Ovary (tissue), 9 donors: Measurements from ENCODE around the gene CFAP97D1. TPM values are rescaled to one million over a fixed set of nuclear protein-coding genes. Genes with fewer than 3 reads are reported as not detected.

ENCODE experiments used
- DNase-seq, 5 donors: peaks; one replicate each; pipeline ENCODE4 v3.0.0-alpha.2; 2019 to 2020
- H3K27ac ChIP-seq, 2 donors: fragments of 200-600 bp; one replicate each; pipeline versions ENCODE4 v1.5.1 to v1.8.0; 2019 to 2022
- H3K27me3 ChIP-seq: fragments of 200-600 bp; one replicate; pipeline ENCODE4 v1.8.0; 2022
- H3K36me3 ChIP-seq: fragments of 200-600 bp; sonication (generic); one replicate; pipeline ENCODE4 v1.5.1; 2019
- H3K4me1 ChIP-seq: one replicate; pipeline ENCODE4 v1.8.1; 2013; ENCODE audit warnings: mild to moderate bottlenecking, moderate library complexity; ENCODE audit not compliant: insufficient read depth
- H3K4me3 ChIP-seq: fragments of 200-600 bp; sonication (generic); one replicate; pipeline ENCODE4 v1.5.1; 2017
- H3K9me3 ChIP-seq, 2 donors: fragments of 200-600 bp in 1 of 2; sonication (generic) in 1 of 2; one replicate each; pipeline versions ENCODE4 v1.5.1 to v1.8.1; 2013 to 2019; ENCODE audit warnings: mild to moderate bottlenecking in 1 of 2, moderate library complexity in 1 of 2
- EP300 ChIP-seq: sonication (generic); formaldehyde crosslinking; IDR thresholded peaks from one replicate; pipeline ENCODE4 v1.6.1; 2017; ENCODE audit warnings: antibody characterized with exemption
- POLR2A ChIP-seq: fragments of 450-650 bp; IDR thresholded peaks from one replicate; pipeline ENCODE4 v1.6.1; 2017; ENCODE audit warnings: antibody characterized with exemption, mild to moderate bottlenecking, moderate library complexity
- WGBS, 3 donors: extraction: QIAGEN DNeasy Blood & Tissue Kit in 1 of 3; methylation state at CpG; one replicate each; pipeline versions ENCODE4 v1.1.5 to v1.1.7; 2013 to 2017; 5-methylcytosine and 5-hydroxymethylcytosine counted together
- intact Hi-C, 4 donors: fragments of 100-400 bp; cut with DNase I; formaldehyde crosslinking; loops; one replicate each; pipeline versions ENCODE4 v1.11.0 to v1.15.1; 2022 to 2023
- polyA plus RNA-seq, 2 donors: library from polyadenylated mRNA; stranded (reverse); fragments of 200-250 nt in 1 of 2; fragments of 350-450 nt in 1 of 2; fragmentation: Illumina TruSeq in 1 of 2; extraction: RNeasy Lipid Tissue Mini Kit (QIAGEN cat#74804) in 1 of 2; gene quantifications; one replicate each; pipeline ENCODE4 v1.2.3, GENCODE V29; 2013 to 2014
- total RNA-seq, 7 donors: library from RNA; depleted of rRNA in 2 of 7; stranded (reverse); fragments of >200 nt in 2 of 7; fragmentation: NEBNext Ultra II Directional in 3 of 7; extraction: Animal tissue kit (Norgen Biotek cat#: 25700) in 3 of 7; gene quantifications; one replicate each; pipeline versions ENCODE4 v1.1.0 to v1.2.4, GENCODE V29; 2016 to 2023
- TF ChIP-seq, protein P1 (sequence below), 3 donors: fragments of 450-650 bp in 2 of 3; fragments of 200-600 bp in 1 of 3; IDR thresholded peaks; one replicate each; pipeline versions ENCODE4 v1.5.1 to v1.8.0; 2016 to 2022; ENCODE audit warnings: antibody characterized with exemption in 3 of 3, mild to moderate bottlenecking in 1 of 3
- donor health status: DM: no; HTN: no; CAD: no; lungs with moderate emphysema.
- donor health status: DM: no; HTN: no; CAD: no.
- donor health status: Bipolar disorder and iron deficiency.
- donor health status: DM: yes; HTN: yes; CAD: no.
- donor health status: DM: no; HTN: no; CAD: no.
- donor health status: DM: yes; HTN: yes; CAD: no.

CFAP97D1 gene
- total and polyA plus RNA-seq, 9 donors = 0.15 TPM; not detected in 8

DNA sequence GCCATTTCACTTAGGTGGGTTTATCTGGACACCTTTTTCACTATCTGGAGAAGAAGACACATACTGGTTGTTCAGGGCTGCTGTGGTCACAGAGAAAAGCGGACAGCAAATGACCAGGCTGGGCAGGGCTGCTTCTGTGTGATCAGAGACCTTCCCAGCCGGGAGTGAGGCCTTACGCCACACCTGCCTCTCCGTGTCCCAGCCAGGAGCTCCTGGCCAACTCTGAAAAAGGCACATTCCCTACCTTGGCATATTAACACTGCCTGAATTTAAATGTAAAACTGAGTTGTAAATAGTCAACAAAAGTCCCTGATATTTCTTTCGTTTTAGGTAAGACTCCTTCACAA, 12.5 kb upstream of the CFAP97D1 start:
- Histone ChIP-seq H3K27ac (no peak overlapping the region), H3K36me3 (no peaks in the 10 kb centered on the region), H3K4me3 (no peak overlapping the region), H3K4me1 (no peaks in the 10 kb centered on the region), H3K9me3 (no peaks in the 10 kb centered on the region), H3K27me3 (no peaks in the 10 kb centered on the region)
- TF ChIP-seq POLR2A (no peak), EP300 (no peak)
- TF ChIP-seq, protein P1, sequence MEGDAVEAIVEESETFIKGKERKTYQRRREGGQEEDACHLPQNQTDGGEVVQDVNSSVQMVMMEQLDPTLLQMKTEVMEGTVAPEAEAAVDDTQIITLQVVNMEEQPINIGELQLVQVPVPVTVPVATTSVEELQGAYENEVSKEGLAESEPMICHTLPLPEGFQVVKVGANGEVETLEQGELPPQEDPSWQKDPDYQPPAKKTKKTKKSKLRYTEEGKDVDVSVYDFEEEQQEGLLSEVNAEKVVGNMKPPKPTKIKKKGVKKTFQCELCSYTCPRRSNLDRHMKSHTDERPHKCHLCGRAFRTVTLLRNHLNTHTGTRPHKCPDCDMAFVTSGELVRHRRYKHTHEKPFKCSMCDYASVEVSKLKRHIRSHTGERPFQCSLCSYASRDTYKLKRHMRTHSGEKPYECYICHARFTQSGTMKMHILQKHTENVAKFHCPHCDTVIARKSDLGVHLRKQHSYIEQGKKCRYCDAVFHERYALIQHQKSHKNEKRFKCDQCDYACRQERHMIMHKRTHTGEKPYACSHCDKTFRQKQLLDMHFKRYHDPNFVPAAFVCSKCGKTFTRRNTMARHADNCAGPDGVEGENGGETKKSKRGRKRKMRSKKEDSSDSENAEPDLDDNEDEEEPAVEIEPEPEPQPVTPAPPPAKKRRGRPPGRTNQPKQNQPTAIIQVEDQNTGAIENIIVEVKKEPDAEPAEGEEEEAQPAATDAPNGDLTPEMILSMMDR (IDR thresholded peaks at IDR 0.05) = no peak
- intact Hi-C loops = loop anchor here in 1 of 4 donors (10.0 kb wide), 1 partner anchor 193 kb away; no protein-coding TSS in a partner anchor
- DNase-seq = peak in 1 of 5 donors; percentile 12
- WGBS, 3 donors = 74 to 82% (median 77%) methylated on average over 5 of the region's 5 CpGs

DNA sequence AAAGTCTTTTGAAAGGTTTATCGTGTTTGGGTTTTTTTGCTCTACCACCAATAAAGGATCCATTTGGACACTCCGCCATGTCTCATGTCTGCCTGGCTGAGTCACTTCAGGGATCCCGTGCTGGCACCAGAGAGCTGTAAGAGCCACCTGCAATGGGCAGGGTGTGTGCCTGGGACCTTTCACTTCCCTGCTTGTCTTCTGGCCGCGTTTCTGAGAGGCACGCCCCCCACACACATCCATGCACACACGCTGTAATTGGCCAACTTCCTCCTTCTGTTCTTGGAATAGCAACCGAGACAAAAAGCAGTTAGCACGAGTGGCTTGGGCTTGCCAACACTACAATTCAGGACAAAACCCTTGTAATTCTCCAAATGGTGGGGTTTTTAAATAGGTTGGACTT, 11.9 kb upstream of the CFAP97D1 start:
- Histone ChIP-seq H3K9me3 (no peaks in the 10 kb centered on the region), H3K36me3 (no peaks in the 10 kb centered on the region), H3K4me1 (no peaks in the 10 kb centered on the region), H3K4me3 (no peak overlapping the region), H3K27me3 (no peaks in the 10 kb centered on the region), H3K27ac (no peak overlapping the region)
- DNase-seq = no peak
- TF ChIP-seq POLR2A (no peak), EP300 (no peak)
- TF ChIP-seq, protein P1 (IDR thresholded peaks at IDR 0.05) = no peak
- intact Hi-C loops = loop anchor here in 1 of 4 donors (10.0 kb wide), 1 partner anchor 194 kb away; no protein-coding TSS in a partner anchor
- 39 to 47% (median 44%) methylated on average over 9 of the region's 9 CpGs for WGBS, 3 donors

DNA sequence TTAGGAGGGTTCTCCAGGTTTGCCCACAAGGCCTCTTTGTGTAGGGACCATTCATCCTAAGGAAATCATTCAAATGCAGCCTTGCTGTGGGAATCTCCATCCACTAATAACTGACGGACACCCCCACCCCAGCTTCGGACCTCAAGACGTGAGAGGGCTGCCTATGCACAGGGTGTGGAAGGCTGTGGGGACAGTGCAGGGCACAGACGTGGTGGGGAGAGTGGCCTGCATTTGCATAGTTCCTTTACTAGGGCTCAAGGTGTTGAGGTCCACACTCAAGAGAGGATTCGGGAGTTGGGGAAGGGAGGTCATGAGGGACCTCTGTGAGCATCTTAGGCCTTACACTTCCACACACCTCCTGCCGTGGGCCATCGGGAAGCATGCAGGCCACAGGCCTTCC, 11.3 kb upstream of the CFAP97D1 start:
- TF ChIP-seq EP300 (no peak), POLR2A (no peak)
- TF ChIP-seq, protein P1 (IDR thresholded peaks at IDR 0.05) = no peak
- no peaks in the 10 kb centered on the region for H3K9me3 ChIP-seq
- no peaks in the 10 kb centered on the region for H3K36me3 ChIP-seq
- no peak overlapping the region for H3K4me3 ChIP-seq
- no peaks in the 10 kb centered on the region for H3K27me3 ChIP-seq
- intact Hi-C loops = loop anchor here in 1 of 4 donors (10.0 kb wide), 1 partner anchor 194 kb away; no protein-coding TSS in a partner anchor
- DNase-seq = no peak
- 87 to 90% (median 88%) methylated on average over 7 of the region's 7 CpGs for WGBS, 3 donors
- H3K27ac ChIP-seq = no peak overlapping the region
- H3K4me1 ChIP-seq = no peaks in the 10 kb centered on the region

DNA sequence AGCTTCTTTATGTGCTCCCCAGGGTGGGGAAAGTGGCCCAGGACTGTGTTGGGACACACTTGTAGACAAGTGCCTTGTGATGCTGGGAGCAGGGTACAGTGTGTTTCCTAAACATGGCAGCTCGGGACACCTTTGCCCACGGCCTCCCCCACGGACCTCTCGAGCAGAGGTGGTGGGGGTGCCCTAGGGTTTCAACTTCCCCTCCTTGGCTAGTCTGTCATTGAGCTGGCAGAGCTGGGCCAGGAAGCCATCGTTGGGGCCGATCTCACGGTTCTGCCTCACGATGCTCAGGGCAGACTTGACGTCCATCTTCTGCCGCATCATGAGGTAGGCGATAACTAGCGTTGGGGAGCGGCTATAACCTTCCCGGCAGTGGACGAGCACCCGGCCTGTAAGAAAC, 10.8 kb upstream of the CFAP97D1 start:
- Histone ChIP-seq H3K9me3 (no peaks in the 10 kb centered on the region), H3K4me3 (no peak overlapping the region), H3K36me3 (no peaks in the 10 kb centered on the region), H3K4me1 (no peaks in the 10 kb centered on the region), H3K27me3 (no peaks in the 10 kb centered on the region), H3K27ac (no peak overlapping the region)
- 87 to 92% (median 88%) methylated on average over 15 to 16 of the region's 16 CpGs for WGBS, 3 donors
- DNase-seq = no peak
- intact Hi-C loops = loop anchor here in 1 of 4 donors (10.0 kb wide), 1 partner anchor 195 kb away; no protein-coding TSS in a partner anchor
- TF ChIP-seq, protein P1 (IDR thresholded peaks at IDR 0.05) = no peak
- TF ChIP-seq EP300 (no peak), POLR2A (no peak)
